Body of pancreas (tissue), 4 donors: ENCODE measurements around the gene GPR107.

Experiments
- POLR2A ChIP-seq, 3 donors: fragments of 450-650 bp; IDR thresholded peaks; one replicate each; pipeline ENCODE4 v1.6.1; 2016; ENCODE audit warnings: antibody characterized with exemption in 3 of 3, mild to moderate bottlenecking in 2 of 3
- TF ChIP-seq, protein P1 (sequence below), 7 experiments: fragments of 450-650 bp in 4 of 7; fragments of 200-600 bp in 3 of 7; sonication (generic) in 3 of 7; IDR thresholded peaks; one replicate each; pipeline ENCODE4 v1.5.1; 2016 to 2019; ENCODE audit warnings: antibody characterized with exemption in 7 of 7

DNA sequence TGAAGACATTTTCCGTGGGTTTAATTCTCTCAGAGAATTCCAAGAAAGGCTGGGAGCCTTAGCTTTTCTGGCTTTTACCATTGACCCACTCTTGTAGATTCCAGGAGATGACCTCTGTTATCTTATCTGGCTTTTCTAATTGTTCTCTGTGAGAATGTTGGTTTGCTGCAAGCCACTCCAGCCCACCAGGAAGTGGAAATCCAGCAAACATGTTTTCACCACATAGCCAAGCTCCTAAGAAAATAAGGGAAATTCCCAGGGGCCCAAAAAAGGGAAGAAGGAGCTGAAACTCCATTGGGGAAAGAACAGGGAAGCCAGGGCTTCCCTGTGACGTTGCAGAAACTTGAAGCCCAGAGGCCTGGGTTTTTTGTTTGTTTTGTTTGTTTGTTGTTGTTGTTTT lies 19.7 kb downstream of the GPR107 start:
- TF ChIP-seq POLR2A (IDR thresholded peaks at IDR 0.05), result no peak
- TF ChIP-seq, protein P1, sequence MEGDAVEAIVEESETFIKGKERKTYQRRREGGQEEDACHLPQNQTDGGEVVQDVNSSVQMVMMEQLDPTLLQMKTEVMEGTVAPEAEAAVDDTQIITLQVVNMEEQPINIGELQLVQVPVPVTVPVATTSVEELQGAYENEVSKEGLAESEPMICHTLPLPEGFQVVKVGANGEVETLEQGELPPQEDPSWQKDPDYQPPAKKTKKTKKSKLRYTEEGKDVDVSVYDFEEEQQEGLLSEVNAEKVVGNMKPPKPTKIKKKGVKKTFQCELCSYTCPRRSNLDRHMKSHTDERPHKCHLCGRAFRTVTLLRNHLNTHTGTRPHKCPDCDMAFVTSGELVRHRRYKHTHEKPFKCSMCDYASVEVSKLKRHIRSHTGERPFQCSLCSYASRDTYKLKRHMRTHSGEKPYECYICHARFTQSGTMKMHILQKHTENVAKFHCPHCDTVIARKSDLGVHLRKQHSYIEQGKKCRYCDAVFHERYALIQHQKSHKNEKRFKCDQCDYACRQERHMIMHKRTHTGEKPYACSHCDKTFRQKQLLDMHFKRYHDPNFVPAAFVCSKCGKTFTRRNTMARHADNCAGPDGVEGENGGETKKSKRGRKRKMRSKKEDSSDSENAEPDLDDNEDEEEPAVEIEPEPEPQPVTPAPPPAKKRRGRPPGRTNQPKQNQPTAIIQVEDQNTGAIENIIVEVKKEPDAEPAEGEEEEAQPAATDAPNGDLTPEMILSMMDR (IDR thresholded peaks at IDR 0.05), result no peak
